SK-N-MC (cell line): ENCODE results near the gene RGL1.

Experiments used
- EZH2 ChIP-seq: fragments of 200-600 bp; sonication (generic); IDR thresholded peaks from one replicate; pipeline ENCODE4 v1.6.1; 2017; ENCODE audit warnings: antibody characterized with exemption
- FOXP2 ChIP-seq: optimal IDR thresholded peaks from 2 replicates; pipeline ENCODE3; 2011; ENCODE audit warnings: mild to moderate bottlenecking, moderate library complexity; ENCODE audit not compliant: insufficient read depth; ENCODE audit errors: extremely low read length, control extremely low read depth
- POLR2AphosphoS5 ChIP-seq: IDR thresholded peaks from 2 replicates; pipeline ENCODE4 v1.6.1; 2012; ENCODE audit warnings: mild to moderate bottlenecking, low read depth, low read length, borderline replicate concordance

GRCh38 chr1:183870351-183871077, 65.6 kb downstream of the RGL1 start:
- TF ChIP-seq POLR2AphosphoS5 (no peak), EZH2 (no peak), FOXP2 (no peak)
